RWPE2 (cell line): Measurements from ENCODE around the gene LITAF.
A peak's percentile ranks its signal among the peaks of the same experiment; 100 is the strongest.

Experiments
- ATAC-seq: fragments of 200-7000 bp; cut with Tn5 transposase; 3 replicates; pipeline ENCODE4 v1.9.1; 2021; ENCODE audit warnings: low read depth
- DNase-seq: peaks from one replicate; pipeline ENCODE4 v3.0.0-alpha.2; 2020; ENCODE audit warnings: low spot score
- H3K27ac ChIP-seq: fragments of 450-650 bp; 2 replicates; pipeline ENCODE4 v1.5.1; 2017; ENCODE audit warnings: mild to moderate bottlenecking; ENCODE audit not compliant: poor library complexity, severe bottlenecking
- H3K27me3 ChIP-seq: fragments of 250-450 bp; sonication (Bioruptor Pico); 2 replicates; pipeline ENCODE4 v1.5.1; 2021; ENCODE audit warnings: mild to moderate bottlenecking, moderate library complexity; ENCODE audit not compliant: insufficient read depth, poor library complexity, severe bottlenecking
- H3K36me3 ChIP-seq: fragments of 250-450 bp; sonication (Bioruptor Pico); 2 replicates; pipeline ENCODE4 v1.5.1; 2020; ENCODE audit warnings: low read depth, mild to moderate bottlenecking, moderate library complexity
- H3K4me1 ChIP-seq: fragments of 250-450 bp; sonication (Bioruptor Pico); 2 replicates; pipeline ENCODE4 v1.5.1; 2021; ENCODE audit warnings: mild to moderate bottlenecking, moderate library complexity; ENCODE audit not compliant: insufficient read depth, poor library complexity, severe bottlenecking
- H3K4me3 ChIP-seq: fragments of 250-450 bp; sonication (Bioruptor Pico); 2 replicates; pipeline ENCODE4 v1.5.1; 2021; ENCODE audit warnings: mild to moderate bottlenecking, moderate library complexity; ENCODE audit not compliant: severe bottlenecking
- H3K9me3 ChIP-seq: fragments of 250-450 bp; sonication (Bioruptor Pico); 2 replicates; pipeline ENCODE4 v1.5.1; 2021; ENCODE audit warnings: mild to moderate bottlenecking, moderate library complexity; ENCODE audit not compliant: severe bottlenecking
- TF ChIP-seq, protein P1 (sequence below): fragments of 450-650 bp; IDR thresholded peaks from one replicate; pipeline ENCODE4 v1.5.1; 2017; ENCODE audit warnings: mild to moderate bottlenecking, moderate library complexity; ENCODE audit not compliant: poor library complexity, severe bottlenecking

LITAF gene

DNA sequence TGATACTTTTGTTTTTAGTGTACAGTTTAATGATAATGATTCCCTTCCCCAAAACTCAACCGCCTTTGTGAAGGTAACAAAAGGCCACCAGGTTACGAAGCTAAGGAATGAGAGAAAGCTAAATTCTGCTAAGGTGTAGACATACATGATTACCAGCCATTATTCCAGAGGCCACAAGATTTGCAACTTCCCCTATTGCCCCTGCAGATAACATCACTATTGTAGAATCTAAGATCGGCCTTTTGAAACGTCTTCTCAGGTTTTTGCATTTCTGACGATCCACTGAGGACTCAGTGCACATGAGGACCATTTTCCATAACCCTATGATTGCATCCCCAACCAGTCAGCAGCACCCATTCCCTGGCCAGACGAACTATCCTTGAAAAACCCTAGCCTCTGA, 47.6 kb upstream of the LITAF start:
- ATAC-seq (no peak), DNase-seq (no peak)
- no peaks in the 10 kb centered on the region for H3K36me3 ChIP-seq
- H3K27me3 ChIP-seq: no peaks in the 10 kb centered on the region
- peaks cover 9% of the 10 kb centered on the region for H3K4me1 ChIP-seq
- no peak overlapping the region for H3K27ac ChIP-seq
- H3K9me3 ChIP-seq: no peaks in the 10 kb centered on the region
- TF ChIP-seq, protein P1, sequence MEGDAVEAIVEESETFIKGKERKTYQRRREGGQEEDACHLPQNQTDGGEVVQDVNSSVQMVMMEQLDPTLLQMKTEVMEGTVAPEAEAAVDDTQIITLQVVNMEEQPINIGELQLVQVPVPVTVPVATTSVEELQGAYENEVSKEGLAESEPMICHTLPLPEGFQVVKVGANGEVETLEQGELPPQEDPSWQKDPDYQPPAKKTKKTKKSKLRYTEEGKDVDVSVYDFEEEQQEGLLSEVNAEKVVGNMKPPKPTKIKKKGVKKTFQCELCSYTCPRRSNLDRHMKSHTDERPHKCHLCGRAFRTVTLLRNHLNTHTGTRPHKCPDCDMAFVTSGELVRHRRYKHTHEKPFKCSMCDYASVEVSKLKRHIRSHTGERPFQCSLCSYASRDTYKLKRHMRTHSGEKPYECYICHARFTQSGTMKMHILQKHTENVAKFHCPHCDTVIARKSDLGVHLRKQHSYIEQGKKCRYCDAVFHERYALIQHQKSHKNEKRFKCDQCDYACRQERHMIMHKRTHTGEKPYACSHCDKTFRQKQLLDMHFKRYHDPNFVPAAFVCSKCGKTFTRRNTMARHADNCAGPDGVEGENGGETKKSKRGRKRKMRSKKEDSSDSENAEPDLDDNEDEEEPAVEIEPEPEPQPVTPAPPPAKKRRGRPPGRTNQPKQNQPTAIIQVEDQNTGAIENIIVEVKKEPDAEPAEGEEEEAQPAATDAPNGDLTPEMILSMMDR: no peak
- no peak overlapping the region for H3K4me3 ChIP-seq

DNA sequence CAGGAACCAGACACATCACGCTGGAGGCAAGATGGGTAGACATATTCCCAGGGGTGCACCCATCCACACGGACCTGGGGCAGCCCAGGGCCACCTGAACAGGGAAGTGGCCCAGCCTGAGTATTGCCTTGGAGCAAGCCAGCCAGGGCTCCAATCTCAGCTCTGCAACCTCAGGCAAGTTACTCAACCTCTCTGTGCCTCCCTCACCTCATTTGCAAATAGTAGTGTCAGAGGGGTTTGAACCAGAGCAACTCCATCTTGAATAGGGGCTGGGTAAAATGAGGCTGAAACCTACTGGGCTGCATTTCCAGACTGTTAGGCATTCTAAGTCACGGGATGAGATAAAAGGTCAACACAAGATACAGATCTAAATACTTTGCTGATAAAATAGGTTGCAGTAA, 46.4 kb upstream of the LITAF start:
- Histone ChIP-seq H3K4me1 (peaks cover 19% of the 10 kb centered on the region), H3K4me3 (no peak overlapping the region), H3K27me3 (no peaks in the 10 kb centered on the region), H3K27ac (no peak overlapping the region), H3K36me3 (no peaks in the 10 kb centered on the region), H3K9me3 (no peaks in the 10 kb centered on the region)
- ATAC-seq: no peak
- TF ChIP-seq, protein P1: no peak
- DNase-seq: no peak

DNA sequence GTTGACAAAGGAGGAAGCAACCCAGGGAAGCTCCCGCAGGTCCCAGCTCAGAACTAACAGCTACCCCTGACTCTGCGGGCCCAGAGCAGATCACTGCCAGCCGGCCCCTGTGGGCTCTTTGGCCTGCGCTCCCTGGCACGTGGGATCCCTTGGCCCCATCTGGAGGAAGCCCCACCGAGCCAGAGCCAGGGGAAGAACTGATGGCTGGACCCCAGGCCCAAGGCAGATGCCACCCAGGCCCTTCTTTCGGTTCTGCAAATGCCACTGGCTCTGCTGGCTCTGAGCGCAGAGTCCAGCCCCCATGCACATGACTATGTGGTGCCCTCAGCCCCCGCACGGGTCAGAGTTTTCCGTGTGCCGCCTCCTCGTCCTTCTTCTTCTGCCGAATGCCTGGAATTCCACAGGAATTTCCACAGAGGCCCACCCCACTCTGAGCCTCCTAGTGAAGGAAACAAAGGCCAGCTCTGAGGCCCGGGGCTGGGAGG, 45.8 kb upstream of the LITAF start:
- Histone ChIP-seq H3K27ac (no peak overlapping the region), H3K4me1 (peaks cover 21% of the 10 kb centered on the region)
- TF ChIP-seq, protein P1: no peak

DNA sequence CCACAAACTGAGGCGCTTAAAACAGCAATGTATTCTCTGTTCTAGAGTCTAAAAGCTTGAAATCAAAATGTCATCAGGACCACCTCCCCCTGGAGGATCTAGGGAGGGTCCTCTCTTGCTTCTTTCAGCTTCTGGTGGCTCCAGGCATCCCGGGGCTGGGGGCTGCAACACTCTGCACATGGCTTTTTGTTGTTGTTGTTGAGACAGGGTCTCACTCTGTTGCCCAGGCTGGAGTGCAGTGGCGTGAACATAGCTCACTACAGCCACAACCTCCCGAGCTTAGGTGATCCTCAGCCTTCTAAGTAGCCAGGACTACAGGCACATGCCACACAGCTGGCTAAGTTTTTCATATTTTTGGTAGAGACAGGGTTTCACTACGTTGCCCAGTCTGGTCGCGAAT, 44.5 kb upstream of the LITAF start:
- H3K9me3 ChIP-seq: no peaks in the 10 kb centered on the region
- no peaks in the 10 kb centered on the region for H3K27me3 ChIP-seq
- H3K4me3 ChIP-seq: no peak overlapping the region
- ATAC-seq (no peak), DNase-seq (no peak)
- TF ChIP-seq, protein P1: no peak
- no peaks in the 10 kb centered on the region for H3K36me3 ChIP-seq
- peaks cover 29% of the 10 kb centered on the region for H3K4me1 ChIP-seq
- H3K27ac ChIP-seq: no peak overlapping the region

More for the DNA sequence above, 45.8 kb upstream of the LITAF start:
- Histone ChIP-seq H3K9me3 (no peaks in the 10 kb centered on the region), H3K4me3 (no peak overlapping the region), H3K36me3 (no peaks in the 10 kb centered on the region), H3K27me3 (no peaks in the 10 kb centered on the region)
- ATAC-seq: no peak
- no peak for DNase-seq

DNA sequence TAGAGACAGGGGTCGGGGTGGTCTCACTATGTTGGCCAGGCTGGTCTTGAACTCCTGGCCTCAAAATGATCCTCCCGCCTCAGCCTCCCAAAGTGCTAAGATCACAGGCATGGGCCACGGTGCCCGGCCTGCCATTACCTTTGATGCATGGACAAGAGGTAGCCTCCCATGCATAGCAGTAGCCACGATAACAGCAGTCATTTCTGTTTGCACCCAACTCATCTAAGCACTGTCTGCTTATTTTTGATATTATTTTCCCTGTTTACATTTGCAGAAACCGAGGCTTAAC, 44.0 kb upstream of the LITAF start:
- H3K27me3 ChIP-seq: no peaks in the 10 kb centered on the region
- H3K4me1 ChIP-seq: peaks cover 25% of the 10 kb centered on the region
- ATAC-seq: no peak
- DNase-seq: no peak
- no peak overlapping the region for H3K4me3 ChIP-seq
- no peaks in the 10 kb centered on the region for H3K9me3 ChIP-seq
- peak overlapping the region; percentile 97 for H3K27ac ChIP-seq
- H3K36me3 ChIP-seq: no peaks in the 10 kb centered on the region
- TF ChIP-seq, protein P1: no peak
